ENCODE data around the gene SERGEF.

DNA sequence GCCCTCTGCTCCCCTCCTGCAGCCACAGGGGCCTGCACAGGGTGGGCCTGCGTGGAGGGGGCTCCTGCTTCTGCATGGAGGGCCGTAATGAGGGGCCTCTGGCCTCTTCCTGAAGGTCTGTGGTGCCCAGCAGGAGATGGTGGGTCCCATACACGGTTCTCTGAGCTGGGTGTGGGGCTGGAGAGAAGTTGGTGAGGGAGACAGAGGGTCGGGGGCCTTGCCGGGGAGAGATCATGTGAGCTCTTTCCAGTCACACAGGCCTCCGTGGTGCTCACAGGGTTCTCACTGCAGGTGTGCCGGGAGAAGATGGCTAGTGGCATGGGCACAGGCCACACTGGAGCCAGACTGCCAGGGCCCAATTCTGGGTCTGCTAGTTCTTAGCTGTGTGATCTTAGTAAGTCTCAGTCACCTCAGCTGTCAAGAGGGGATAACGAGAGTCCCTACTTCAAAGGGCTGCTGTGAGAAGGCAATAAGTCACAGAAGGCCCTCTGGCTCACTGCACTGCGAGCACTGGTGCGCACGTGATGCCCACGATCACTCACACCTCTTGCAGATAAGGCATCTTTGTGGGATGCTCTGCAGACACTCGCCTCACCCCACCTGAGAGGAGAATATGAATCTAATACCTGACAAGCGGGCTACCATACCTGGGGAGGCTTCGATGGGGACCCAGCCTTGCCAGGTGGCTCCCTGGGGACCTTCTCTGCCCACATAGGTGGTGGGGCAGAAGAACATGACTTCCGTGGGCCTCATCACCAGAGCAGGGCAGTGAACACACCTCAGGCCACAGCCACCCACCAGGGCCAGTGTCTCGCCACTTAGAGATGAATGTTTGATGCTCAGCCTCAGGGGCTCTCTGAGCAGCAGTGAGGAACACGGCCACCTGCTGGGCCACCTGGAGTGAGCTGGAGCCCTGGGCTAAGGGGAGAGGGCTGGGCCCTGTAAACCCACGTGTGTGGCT, 263.8 kb downstream of the SERGEF start:
- TF ChIP-seq, protein P1, sequence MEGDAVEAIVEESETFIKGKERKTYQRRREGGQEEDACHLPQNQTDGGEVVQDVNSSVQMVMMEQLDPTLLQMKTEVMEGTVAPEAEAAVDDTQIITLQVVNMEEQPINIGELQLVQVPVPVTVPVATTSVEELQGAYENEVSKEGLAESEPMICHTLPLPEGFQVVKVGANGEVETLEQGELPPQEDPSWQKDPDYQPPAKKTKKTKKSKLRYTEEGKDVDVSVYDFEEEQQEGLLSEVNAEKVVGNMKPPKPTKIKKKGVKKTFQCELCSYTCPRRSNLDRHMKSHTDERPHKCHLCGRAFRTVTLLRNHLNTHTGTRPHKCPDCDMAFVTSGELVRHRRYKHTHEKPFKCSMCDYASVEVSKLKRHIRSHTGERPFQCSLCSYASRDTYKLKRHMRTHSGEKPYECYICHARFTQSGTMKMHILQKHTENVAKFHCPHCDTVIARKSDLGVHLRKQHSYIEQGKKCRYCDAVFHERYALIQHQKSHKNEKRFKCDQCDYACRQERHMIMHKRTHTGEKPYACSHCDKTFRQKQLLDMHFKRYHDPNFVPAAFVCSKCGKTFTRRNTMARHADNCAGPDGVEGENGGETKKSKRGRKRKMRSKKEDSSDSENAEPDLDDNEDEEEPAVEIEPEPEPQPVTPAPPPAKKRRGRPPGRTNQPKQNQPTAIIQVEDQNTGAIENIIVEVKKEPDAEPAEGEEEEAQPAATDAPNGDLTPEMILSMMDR (IDR thresholded peaks at IDR 0.05) = no peak
- no peak for TF ChIP-seq POLR2A (IDR thresholded peaks at IDR 0.05)

Data from ovary (tissue), 3 donors.